ENCODE measurements around the gene B3GALT5.

The B3GALT5 gene

GRCh38 chr21:39648879-39649278, 36.1 kb downstream of the B3GALT5 start:
- no peak for DNase-seq

- DNase-seq, result no peak
Measured at GRCh38 chr21:39649526-39649925, 36.8 kb downstream of the B3GALT5 start.

GRCh38 chr21:39650306-39650705, 37.6 kb downstream of the B3GALT5 start:
- no peak for DNase-seq

- no peak for DNase-seq
Measured at GRCh38 chr21:39650801-39651200, 38.1 kb downstream of the B3GALT5 start.

GRCh38 chr21:39651206-39651605, 38.5 kb downstream of the B3GALT5 start:
- DNase-seq, result no peak

GRCh38 chr21:39654951-39655350, 42.2 kb downstream of the B3GALT5 start:
- no peak for DNase-seq

GRCh38 chr21:39655589-39655988, 42.8 kb downstream of the B3GALT5 start:
- no peak for DNase-seq

GRCh38 chr21:39656209-39656608, 43.5 kb downstream of the B3GALT5 start:
- DNase-seq, result no peak

- DNase-seq, result no peak
Measured at GRCh38 chr21:39657091-39657689, 44.5 kb downstream of the B3GALT5 start.

GRCh38 chr21:39658066-39658465, 45.3 kb downstream of the B3GALT5 start:
- no peak for DNase-seq

- DNase-seq, result no peak
Measured at GRCh38 chr21:39659070-39659815, 46.5 kb downstream of the B3GALT5 start.

GRCh38 chr21:39660191-39660980, 47.6 kb downstream of the B3GALT5 start:
- no peak for DNase-seq

- no peak for DNase-seq
Measured at GRCh38 chr21:39661121-39661520, 48.4 kb downstream of the B3GALT5 start.

GRCh38 chr21:39661740-39662139, 49.0 kb downstream of the B3GALT5 start:
- DNase-seq, result no peak

- no peak for DNase-seq
Measured at GRCh38 chr21:39662411-39662953, 49.7 kb downstream of the B3GALT5 start.

GRCh38 chr21:39663066-39663465, 50.3 kb downstream of the B3GALT5 start:
- no peak for DNase-seq

GRCh38 chr21:39663742-39664492, 51.2 kb downstream of the B3GALT5 start:
- DNase-seq, result no peak

GRCh38 chr21:39664586-39664985, 51.8 kb downstream of the B3GALT5 start:
- no peak for DNase-seq

GRCh38 chr21:39666026-39666425, 53.3 kb downstream of the B3GALT5 start:
- DNase-seq, result no peak

GRCh38 chr21:39666681-39667315, 54.1 kb downstream of the B3GALT5 start:
- no peak for DNase-seq

- no peak for DNase-seq
Measured at GRCh38 chr21:39667353-39667891, 54.7 kb downstream of the B3GALT5 start.

- no peak for DNase-seq
Measured at GRCh38 chr21:39668369-39668768, 55.6 kb downstream of the B3GALT5 start.
